ENCODE results near the gene MPV17L2.

GRCh38 chr19:18145391-18145999 is 47.5 kb upstream of the MPV17L2 start:
- TF ChIP-seq POLR2AphosphoS5 (IDR thresholded peaks at IDR 0.05; ENCODE audit: low read depth, low read length) (no peak), TAF1 (IDR thresholded peaks at IDR 0.05; ENCODE audit: borderline replicate concordance, insufficient read depth, low read length) (no peak)

All from PFSK-1 (cell line).